Motor neuron (in vitro differentiated cells): ENCODE measurements around the gene PPP1R14B. TPM values are rescaled to one million over a fixed set of nuclear protein-coding genes. Genes with fewer than 3 reads are reported as not detected.
A peak's percentile ranks its signal among the peaks of the same experiment; 100 is the strongest.

Source experiments
- ATAC-seq, 8 experiments: fragments of 200-7000 bp; cut with Tn5 transposase; replicated peaks in 6 of 8; 2 replicates each; pipeline ENCODE4 v1.8.0; 2021; ENCODE audit warnings: mild to moderate bottlenecking in 8 of 8, moderate library complexity in 8 of 8
- H3K27ac ChIP-seq, 2 donors: fragments of 250-450 bp; sonication (Bioruptor Pico); 2 replicates each; pipeline ENCODE4 v1.9.0; 2021; ENCODE audit warnings: antibody characterized with exemption in 2 of 2, mild to moderate bottlenecking in 2 of 2, moderate library complexity in 1 of 2
- H3K4me1 ChIP-seq, 2 donors: fragments of 250-450 bp; sonication (Bioruptor Pico); replicated peaks in 1 of 2; 2 replicates each; pipeline ENCODE4 v1.6.1; 2021; ENCODE audit warnings: antibody characterized with exemption in 2 of 2, mild to moderate bottlenecking in 2 of 2, moderate library complexity in 1 of 2
- H3K4me3 ChIP-seq, 5 donors: fragments of 250-450 bp; sonication (Bioruptor Pico); 2 replicates each; pipeline ENCODE4 v1.9.0; 2021; ENCODE audit warnings: antibody characterized with exemption in 5 of 5, mild to moderate bottlenecking in 5 of 5, moderate library complexity in 4 of 5
- WGBS, 10 experiments: fragments of 450-650 bp; shearing (Covaris generic); methylation state at CpG; one replicate each; pipeline ENCODE4 v1.0.0; 2022; 5-methylcytosine and 5-hydroxymethylcytosine counted together
- in situ Hi-C, 9 experiments: fragments of 400-800 bp; cut with MboI; loops; one replicate each; pipeline ENCODE4 v1.15.0; 2021; ENCODE audit warnings: low sequenced_read_pairs in 9 of 9, low pct_unique_long_range_greater_than_20kb in 2 of 9; ENCODE audit not compliant: unreplicated experiment in 9 of 9
- total RNA-seq, 8 experiments: library from RNA; unstranded; fragments of 300-600 nt; gene quantifications; 2 replicates each; pipeline versions ENCODE4 v1.2.3 to v1.2.4, GENCODE V29; 2022

PPP1R14B gene
- total RNA-seq, 8 experiments from 2014 or later = 81.6 to 289 (median 142) TPM

- 57 to 100% (median 60%) methylated on average over 1 to 5 of the region's 9 CpGs; no CpG with 5 or more reads in 7 of the 10 experiments for WGBS, 10 experiments
- H3K4me3 ChIP-seq = no peak overlapping the region
These were observed 40.0 kb upstream of the PPP1R14B start for GRCh38 chr11:64286801-64287159.

GRCh38 chr11:64285885-64286800, 39.4 kb upstream of the PPP1R14B start:
- H3K4me1 ChIP-seq = peaks cover 11 to 14% of the 10 kb centered on the region in 2 donors
- WGBS, 10 experiments = 0 to 87% (median 50%) methylated on average over 1 to 7 of the region's 40 CpGs; no CpG with 5 or more reads in 5 of the 10 experiments
- peak overlapping the region; percentile 47 to 79 for H3K27ac ChIP-seq
- in situ Hi-C loops = no loop called here
- H3K4me3 ChIP-seq = peak overlapping the region; percentile 80 to 96 (median 88)
- ATAC-seq = peak in 3 of 8 experiments; percentile 0 to 9 (median 2)

More at GRCh38 chr11:64286801-64287159, 40.0 kb upstream of the PPP1R14B start:
- Histone ChIP-seq H3K27ac (no peak overlapping the region), H3K4me1 (peaks cover 13 to 17% of the 10 kb centered on the region in 2 donors)
- no peak for ATAC-seq
- in situ Hi-C loops = no loop called here

GRCh38 chr11:64284962-64285884, 38.5 kb upstream of the PPP1R14B start, which contains the start of gene GPR137:
Gene GPR137 (plus strand): TSS chr11:64285848. CDS start chr11:64286525, 677 bp downstream.
- in situ Hi-C loops = no loop called here
- peak within 1 kb of the TSS; percentile 71 to 79 for H3K27ac ChIP-seq
- ATAC-seq = peak; percentile 42 to 67 (median 55)
- H3K4me1 ChIP-seq = peaks cover 10 to 12% of the 10 kb centered on the region in 2 donors
- H3K4me3 ChIP-seq = peak within 1 kb of the TSS; percentile 80 to 96 (median 88)
- 0 to 3% (median 0%) methylated on average over 3 to 10 of the region's 102 CpGs; no CpG with 5 or more reads in 6 of the 10 experiments for WGBS, 10 experiments

GRCh38 chr11:64284048-64284961, 37.6 kb upstream of the PPP1R14B start, which contains the start of gene BAD:
Gene BAD (minus strand): TSS chr11:64284665. CDS start chr11:64284368, 297 bp downstream.
- Histone ChIP-seq H3K4me3 (peak within 1 kb of the TSS; percentile 80 to 96 (median 88)), H3K27ac (peak within 1 kb of the TSS; percentile 71 to 79), H3K4me1 (peaks cover 10 to 12% of the 10 kb centered on the region in 2 donors)
- in situ Hi-C loops = no loop called here
- 0 to 18% (median 0%) methylated on average over 3 to 4 of the region's 44 CpGs; no CpG with 5 or more reads in 7 of the 10 experiments for WGBS, 10 experiments
- ATAC-seq = peak; percentile 85 to 91 (median 86)

GRCh38 chr11:64283092-64283491, 36.3 kb upstream of the PPP1R14B start:
- no peak for ATAC-seq
- peaks cover 10 to 12% of the 10 kb centered on the region in 2 donors for H3K4me1 ChIP-seq
- WGBS, 10 experiments = 90 to 100% (median 95%) methylated on average over 2 to 3 of the region's 3 CpGs; no CpG with 5 or more reads in 2 of the 10 experiments
- no peak overlapping the region for H3K27ac ChIP-seq
- in situ Hi-C loops = no loop called here
- H3K4me3 ChIP-seq = no peak overlapping the region

- Histone ChIP-seq H3K27ac (no peak overlapping the region), H3K4me3 (no peak overlapping the region), H3K4me1 (peaks cover 10 to 12% of the 10 kb centered on the region in 2 donors)
- ATAC-seq = no peak
- in situ Hi-C loops = no loop called here
- 86 to 100% (median 97%) methylated on average over 1 to 15 of the region's 22 CpGs for WGBS, 10 experiments
These were observed 35.4 kb upstream of the PPP1R14B start for GRCh38 chr11:64281957-64282770.

- H3K4me1 ChIP-seq = peaks cover 2 to 3% of the 10 kb centered on the region in 2 donors
- no peak for ATAC-seq
- 80 to 100% (median 80%) methylated on average over 1 to 3 of the region's 8 CpGs; no CpG with 5 or more reads in 5 of the 10 experiments for WGBS, 10 experiments
- H3K4me3 ChIP-seq = no peak overlapping the region
- in situ Hi-C loops = no loop called here
- H3K27ac ChIP-seq = no peak overlapping the region
These were observed 31.9 kb upstream of the PPP1R14B start for GRCh38 chr11:64278576-64279190.

GRCh38 chr11:64276653-64277431, 30.1 kb upstream of the PPP1R14B start:
- Histone ChIP-seq H3K4me1 (peaks cover 6 to 8% of the 10 kb centered on the region in 2 donors), H3K27ac (no peak overlapping the region), H3K4me3 (no peak overlapping the region)
- 0 to 100% (median 92%) methylated on average over 1 to 9 of the region's 17 CpGs; no CpG with 5 or more reads in 1 of the 10 experiments for WGBS, 10 experiments
- in situ Hi-C loops = no loop called here
- peak in 3 of 8 experiments; percentile 84 to 93 (median 88) for ATAC-seq

GRCh38 chr11:64275841-64276240, 29.1 kb upstream of the PPP1R14B start:
- no CpG with 5 or more reads among the region's 2 CpGs for WGBS, 10 experiments
- Histone ChIP-seq H3K4me3 (no peak overlapping the region), H3K27ac (no peak overlapping the region), H3K4me1 (peaks cover 7 to 9% of the 10 kb centered on the region in 2 donors)
- ATAC-seq = no peak
- in situ Hi-C loops = no loop called here

- ATAC-seq = no peak
- peaks cover 7 to 9% of the 10 kb centered on the region in 2 donors for H3K4me1 ChIP-seq
- H3K27ac ChIP-seq = no peak overlapping the region
- H3K4me3 ChIP-seq = no peak overlapping the region
- 0 to 100% (median 92%) methylated on average over 1 to 6 of the region's 15 CpGs for WGBS, 10 experiments
- in situ Hi-C loops = no loop called here
These were observed 28.5 kb upstream of the PPP1R14B start for GRCh38 chr11:64275031-64275800.
